ENCODE results near the gene ANKHD1.
A peak's percentile ranks its signal among the peaks of the same experiment; 100 is the strongest.

DNA sequence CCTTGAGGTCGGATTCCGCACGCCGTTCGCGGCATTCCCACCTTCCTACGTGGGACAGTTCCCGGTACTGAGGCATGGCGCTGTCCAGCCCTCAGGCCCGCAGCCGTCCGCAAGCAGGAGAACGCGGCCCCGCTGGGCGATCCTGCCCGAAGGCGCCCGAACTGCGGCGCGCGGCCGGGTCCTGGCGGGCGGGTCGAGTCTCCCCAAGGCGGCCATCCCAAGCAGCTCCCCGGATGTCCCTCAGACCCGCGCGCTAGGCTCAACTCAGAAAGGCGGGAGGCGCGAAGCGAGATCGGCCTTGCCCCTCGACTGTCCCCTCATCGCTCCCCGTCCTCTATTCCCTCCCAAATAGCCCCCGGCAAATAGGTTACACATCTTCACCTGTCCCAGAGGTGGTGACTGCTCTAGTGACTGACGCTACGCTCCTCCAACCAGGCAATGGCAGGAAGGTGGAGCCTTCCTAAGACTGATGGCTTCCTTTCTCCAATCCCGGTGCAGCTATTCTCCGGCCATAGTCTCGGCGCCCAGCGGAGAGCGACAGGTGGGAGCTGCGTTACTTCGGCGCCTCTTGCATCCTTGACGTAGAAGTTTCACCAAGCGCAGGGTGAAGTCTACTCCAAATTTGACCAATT, 787 bp upstream of the ANKHD1 start:
- TF ChIP-seq, protein P1, sequence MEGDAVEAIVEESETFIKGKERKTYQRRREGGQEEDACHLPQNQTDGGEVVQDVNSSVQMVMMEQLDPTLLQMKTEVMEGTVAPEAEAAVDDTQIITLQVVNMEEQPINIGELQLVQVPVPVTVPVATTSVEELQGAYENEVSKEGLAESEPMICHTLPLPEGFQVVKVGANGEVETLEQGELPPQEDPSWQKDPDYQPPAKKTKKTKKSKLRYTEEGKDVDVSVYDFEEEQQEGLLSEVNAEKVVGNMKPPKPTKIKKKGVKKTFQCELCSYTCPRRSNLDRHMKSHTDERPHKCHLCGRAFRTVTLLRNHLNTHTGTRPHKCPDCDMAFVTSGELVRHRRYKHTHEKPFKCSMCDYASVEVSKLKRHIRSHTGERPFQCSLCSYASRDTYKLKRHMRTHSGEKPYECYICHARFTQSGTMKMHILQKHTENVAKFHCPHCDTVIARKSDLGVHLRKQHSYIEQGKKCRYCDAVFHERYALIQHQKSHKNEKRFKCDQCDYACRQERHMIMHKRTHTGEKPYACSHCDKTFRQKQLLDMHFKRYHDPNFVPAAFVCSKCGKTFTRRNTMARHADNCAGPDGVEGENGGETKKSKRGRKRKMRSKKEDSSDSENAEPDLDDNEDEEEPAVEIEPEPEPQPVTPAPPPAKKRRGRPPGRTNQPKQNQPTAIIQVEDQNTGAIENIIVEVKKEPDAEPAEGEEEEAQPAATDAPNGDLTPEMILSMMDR (IDR thresholded peaks at IDR 0.05): peak in 1 of 4 experiments; percentile 2
- peak in 1 of 2 donors; percentile 56 for TF ChIP-seq POLR2A (IDR thresholded peaks at IDR 0.05)

Data from uterus (tissue), 2 donors.